Stimulated activated CD4-positive, alpha-beta T cell treated with anti-CD3 and anti-CD28 coated beads, Interleukin-1b, Interleukin-23, amount 100 ng/mL, for 24 hours (primary cell): ENCODE results near the gene NLGN1.

Experiments used
- DNase-seq, 4 experiments: peaks; one replicate each; pipeline ENCODE4 v3.0.0-alpha.2; 2020; ENCODE audit warnings: low read depth in 4 of 4, low spot score in 1 of 4

The NLGN1 gene

DNA sequence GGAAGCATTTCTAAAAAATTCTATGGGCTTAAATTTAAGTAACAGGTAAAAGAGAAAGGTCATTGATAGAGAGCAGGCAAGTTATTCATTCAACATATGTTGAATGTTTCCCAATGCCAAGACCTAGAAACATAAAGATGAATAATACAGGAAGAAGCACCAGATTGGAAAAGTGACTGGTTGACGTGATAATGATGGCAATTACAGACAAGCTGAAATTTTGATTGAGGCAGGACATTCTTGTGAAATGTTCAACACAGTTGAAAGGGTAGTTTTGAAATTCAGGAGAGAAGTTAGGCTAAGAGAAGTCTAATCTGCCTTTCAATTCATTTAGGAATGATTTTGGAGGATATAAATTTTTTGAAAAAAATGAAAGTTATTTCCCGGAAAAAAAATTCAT is 925.2 kb downstream of the NLGN1 start:
- DNase-seq, result no peak

DNA sequence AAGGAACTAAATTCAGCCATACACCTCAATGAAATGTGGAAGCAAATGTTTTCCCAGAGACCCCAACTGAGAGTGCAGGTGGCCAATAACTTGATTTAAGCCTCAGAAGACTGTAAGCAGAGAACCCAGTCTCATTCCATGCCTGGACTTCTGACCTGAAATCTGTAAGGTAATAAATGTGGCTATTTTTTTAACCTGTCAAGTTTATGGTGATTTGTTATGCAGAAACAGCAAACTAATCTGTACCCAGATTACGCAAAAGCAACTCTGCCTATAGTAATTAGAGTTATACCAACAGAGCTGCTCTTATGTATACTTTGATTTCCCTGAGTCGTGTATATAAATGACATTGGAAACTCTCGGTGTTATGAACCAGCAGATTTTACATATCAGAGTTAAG is 927.6 kb downstream of the NLGN1 start:
- no peak for DNase-seq

DNA sequence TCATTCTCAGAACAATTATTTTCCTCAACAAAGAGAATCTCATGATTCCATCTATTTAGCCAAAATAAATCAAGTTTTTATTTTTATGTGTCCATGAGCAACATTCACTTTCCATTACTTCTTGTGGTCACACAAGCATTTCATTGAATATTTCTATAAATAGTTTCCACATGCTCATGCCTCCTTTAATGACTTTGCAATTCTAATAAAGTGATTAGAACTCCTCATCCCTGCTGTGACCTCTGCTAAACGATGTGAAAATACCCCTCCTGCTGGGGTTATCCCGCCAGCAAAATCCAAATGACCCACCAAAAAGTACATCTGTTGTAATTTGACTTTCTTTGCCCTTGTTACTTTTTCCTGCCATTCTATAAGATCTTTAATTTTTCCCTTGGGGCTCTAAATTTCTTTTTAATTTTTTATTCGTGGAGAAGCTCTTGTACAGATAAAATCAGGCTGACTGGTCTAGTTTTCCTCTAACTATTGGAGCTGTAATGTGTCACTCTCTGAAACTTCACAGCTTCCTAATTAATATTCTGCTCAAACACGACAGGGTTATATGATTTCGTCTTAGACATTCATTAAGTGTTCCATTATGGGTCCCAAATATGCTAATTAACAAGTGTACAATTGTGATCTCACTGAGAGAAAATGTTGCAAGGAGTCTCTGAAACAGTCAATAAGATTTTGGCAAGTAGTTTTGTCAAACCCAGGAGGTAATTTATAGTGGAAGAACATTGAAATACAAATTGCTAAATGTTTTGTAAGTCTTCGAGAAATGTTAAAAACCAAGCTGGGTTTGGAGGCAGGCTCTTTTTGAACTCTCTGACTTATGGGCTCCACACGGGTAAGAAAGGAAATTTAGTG is 928.5 kb downstream of the NLGN1 start:
- no peak for DNase-seq

DNA sequence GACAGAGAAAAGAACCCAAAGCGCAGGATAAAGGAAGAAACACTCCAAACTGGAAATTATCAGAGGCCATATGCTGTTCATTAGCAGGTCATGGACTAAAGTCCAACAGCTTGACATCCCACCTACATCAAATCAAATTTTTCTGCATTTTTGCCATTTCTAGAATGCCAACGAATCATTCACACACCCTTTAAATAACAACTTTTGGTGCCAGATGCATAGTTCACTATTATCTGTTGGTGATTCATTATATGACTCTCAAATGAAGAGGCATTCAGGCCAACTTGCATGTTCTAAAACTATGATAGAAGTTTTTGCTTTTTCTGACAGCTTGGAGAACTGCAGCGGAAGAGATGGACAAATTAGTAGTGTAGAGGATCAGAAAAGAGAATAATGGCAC is 931.8 kb downstream of the NLGN1 start:
- DNase-seq, result no peak

DNA sequence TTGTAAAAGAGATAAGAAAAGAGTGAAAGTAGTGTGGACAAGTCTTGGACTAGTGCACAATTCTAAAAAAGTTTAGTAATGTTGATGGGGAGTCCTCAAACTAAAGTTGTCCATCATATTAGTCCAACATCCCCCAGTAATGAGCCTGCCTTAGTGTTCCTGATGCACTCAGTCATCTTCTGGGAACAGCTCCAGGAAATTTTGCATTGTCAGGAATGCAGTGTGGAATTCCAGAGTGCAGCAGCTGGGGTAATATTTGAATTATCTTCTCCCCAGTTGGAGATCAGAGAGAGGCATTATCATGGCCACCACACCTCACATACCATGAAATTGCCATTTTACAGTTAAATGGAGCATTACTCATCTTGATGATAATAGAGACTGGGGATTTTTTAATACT is 932.8 kb downstream of the NLGN1 start:
- DNase-seq, result no peak

DNA sequence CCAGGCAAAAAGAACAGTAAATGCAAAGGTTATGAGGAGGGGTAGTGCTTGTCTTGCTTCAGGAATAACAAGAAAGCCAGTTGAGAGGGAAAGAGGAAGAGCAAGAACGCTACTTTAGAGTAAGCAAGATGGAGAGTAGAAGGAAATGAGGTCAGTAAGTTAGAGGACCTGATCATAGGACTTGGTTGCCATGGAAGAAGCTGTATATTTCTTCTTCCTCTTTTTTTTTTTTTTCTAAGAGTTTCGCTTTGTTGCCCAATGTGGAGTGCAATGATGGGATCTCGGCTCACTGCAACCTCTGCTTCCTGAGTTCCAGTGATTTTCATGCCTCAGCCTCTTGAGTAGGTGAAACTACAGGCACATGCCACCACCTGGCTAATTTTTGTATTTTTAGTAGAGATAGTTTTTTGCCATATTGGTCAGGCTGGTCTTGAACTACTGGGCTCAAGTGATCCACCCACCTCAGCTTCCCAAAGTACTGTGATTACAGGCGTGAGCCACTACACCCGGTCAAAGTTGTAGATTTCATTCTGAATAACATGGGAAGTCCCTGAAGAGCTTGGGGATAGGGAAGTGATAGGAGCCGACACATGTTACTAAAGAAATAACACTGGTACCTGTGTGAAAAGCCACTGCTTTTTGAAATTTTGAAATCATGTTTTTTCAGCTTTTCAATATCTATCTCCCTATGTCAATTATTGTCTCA is 933.7 kb downstream of the NLGN1 start:
- DNase-seq, result no peak

DNA sequence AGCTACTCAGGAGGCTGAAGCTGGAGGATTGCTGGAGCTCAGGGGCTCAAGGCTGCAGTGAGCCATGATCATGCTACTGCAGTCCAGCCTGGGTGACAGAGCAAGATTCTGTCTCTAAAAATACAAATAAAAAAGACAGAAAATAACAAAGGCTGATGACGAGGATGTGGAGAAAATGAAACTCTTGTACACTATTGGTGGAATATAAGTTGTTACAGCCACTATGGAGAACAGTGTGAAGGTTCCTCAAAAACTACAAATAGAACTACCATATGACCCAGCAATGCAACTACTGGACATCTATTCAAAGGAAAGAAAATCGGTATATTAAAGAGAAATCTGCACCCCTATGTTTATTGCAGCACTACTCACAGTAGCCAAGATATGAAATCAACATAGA is 934.8 kb downstream of the NLGN1 start:
- no peak for DNase-seq

DNA sequence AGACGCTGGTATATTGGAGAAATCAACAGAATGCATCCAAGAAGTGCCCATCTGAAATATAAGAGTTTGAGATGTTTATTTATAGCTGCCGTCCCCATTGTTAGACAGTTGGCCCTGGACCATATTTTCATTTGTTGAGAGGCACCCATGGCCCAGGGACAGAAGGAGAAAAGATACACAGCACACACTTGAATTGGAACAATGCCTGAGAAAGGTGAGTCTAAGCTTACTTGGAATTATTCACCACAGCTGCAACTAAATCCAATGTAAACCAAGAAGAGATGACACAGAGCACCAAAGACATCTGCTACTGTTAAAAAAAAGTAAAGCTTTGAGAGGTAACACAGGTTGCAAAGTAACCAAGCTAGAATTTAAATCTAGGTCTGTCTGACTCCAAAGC is 936.1 kb downstream of the NLGN1 start:
- no peak for DNase-seq

DNA sequence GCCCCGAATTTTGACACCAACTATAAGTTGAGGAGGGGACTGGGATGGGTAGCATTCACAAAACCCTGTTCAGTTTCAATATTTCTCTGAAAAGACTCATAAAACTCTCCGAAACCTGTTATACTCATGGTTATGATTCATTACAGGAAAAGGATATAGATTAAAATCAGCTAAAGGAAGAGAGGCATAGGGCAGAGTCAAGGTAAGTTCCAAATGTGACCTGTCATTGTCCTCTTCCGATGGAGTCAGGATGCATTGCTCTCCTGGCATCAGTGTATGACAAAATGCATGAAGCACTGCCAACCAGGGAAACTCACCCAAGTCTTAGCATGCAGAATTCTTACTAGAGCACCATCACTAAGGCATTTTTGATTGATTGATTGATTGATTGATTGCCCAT is 936.6 kb downstream of the NLGN1 start:
- DNase-seq, result no peak

DNA sequence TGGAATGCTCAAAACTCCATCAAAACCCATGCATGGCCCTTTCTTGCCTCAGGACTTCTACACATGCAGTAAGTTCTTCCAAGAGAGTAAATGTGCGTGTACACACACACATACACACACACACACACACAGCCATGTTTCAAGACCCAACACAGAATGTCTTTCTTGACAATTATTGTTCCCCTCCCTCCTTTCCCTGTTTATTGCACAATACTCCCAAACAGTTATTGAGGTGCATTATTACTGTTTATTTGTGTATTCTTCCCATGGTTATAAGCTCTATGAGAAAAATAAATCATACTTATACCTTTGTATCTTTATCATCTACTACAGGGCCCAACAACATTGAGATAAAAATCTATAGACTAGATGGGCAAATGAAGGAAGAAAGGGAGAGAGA is 937.8 kb downstream of the NLGN1 start:
- no peak for DNase-seq

DNA sequence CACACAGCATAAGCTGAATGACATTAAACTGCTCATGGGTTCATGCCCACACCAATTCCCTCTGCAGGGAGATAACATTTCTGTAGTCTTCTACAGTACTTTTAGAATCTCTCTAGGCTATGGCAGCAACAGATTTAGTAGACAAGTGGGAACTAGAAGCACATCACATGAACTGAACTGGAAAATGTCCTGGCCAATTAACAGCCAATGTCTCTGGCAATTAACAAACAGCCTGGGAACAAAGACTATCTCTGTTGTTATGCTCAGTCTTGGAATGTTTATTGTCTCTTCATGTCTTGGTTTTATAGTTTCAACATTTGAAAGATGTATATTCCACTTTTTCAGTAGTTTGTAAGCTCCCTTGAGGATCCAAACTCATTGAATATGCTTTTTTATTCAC is 938.4 kb downstream of the NLGN1 start:
- DNase-seq, result no peak
